ENCODE measurements around the gene SLC24A3. TPM values are rescaled to one million over a fixed set of nuclear protein-coding genes. Genes with fewer than 3 reads are reported as not detected.

The SLC24A3 gene
- total RNA-seq, 1 donor from 2014 or later: not detected

- Mint-ChIP-seq H3K4me1 (no peaks in the 10 kb centered on the region), H3K4me3 (no peak overlapping the region), H3K27ac (no peak overlapping the region), H3K9me3 (peaks cover 5% of the 10 kb centered on the region), H3K27me3 (peaks cover 4% of the 10 kb centered on the region), H3K36me3 (ENCODE audit: low read depth) (no peaks in the 10 kb centered on the region)
- ATAC-seq (ENCODE audit: low read depth): no peak
- POLR2A ChIA-PET: no interaction called here
- intact Hi-C loops (cut with micrococcal nuclease): no loop called here
- TF ChIP-seq CTCF (IDR thresholded peaks at IDR 0.05): no peak
- no peak for DNase-seq
- CTCF ChIA-PET: no interaction called here
These were observed 10.1 kb downstream of the SLC24A3 start for GRCh38 chr20:19222520-19223040.

- Mint-ChIP-seq H3K27me3 (peaks cover 2% of the 10 kb centered on the region), H3K27ac (no peak overlapping the region), H3K36me3 (ENCODE audit: low read depth) (no peaks in the 10 kb centered on the region), H3K9me3 (peaks cover 5% of the 10 kb centered on the region), H3K4me3 (no peak overlapping the region), H3K4me1 (no peaks in the 10 kb centered on the region)
- intact Hi-C loops (cut with micrococcal nuclease): no loop called here
- DNase-seq (no peak), ATAC-seq (ENCODE audit: low read depth) (no peak)
- POLR2A ChIA-PET: no interaction called here
- no peak for TF ChIP-seq CTCF (IDR thresholded peaks at IDR 0.05)
- CTCF ChIA-PET: no interaction called here
These were observed 11.2 kb downstream of the SLC24A3 start for GRCh38 chr20:19223640-19224039.

GRCh38 chr20:19231359-19232035 lies 19.1 kb downstream of the SLC24A3 start:
- Mint-ChIP-seq H3K4me1 (no peaks in the 10 kb centered on the region), H3K27ac (no peak overlapping the region), H3K27me3 (peaks cover 19% of the 10 kb centered on the region), H3K9me3 (no peaks in the 10 kb centered on the region), H3K36me3 (ENCODE audit: low read depth) (no peaks in the 10 kb centered on the region), H3K4me3 (no peak overlapping the region)
- ATAC-seq (ENCODE audit: low read depth) (no peak), DNase-seq (no peak)
- no peak for TF ChIP-seq CTCF (IDR thresholded peaks at IDR 0.05)
- CTCF ChIA-PET: no interaction called here
- intact Hi-C loops (cut with micrococcal nuclease): no loop called here
- POLR2A ChIA-PET: no interaction called here

- Mint-ChIP-seq H3K4me1 (no peaks in the 10 kb centered on the region), H3K36me3 (ENCODE audit: low read depth) (no peaks in the 10 kb centered on the region), H3K27me3 (peaks cover 22% of the 10 kb centered on the region), H3K4me3 (no peak overlapping the region), H3K9me3 (no peaks in the 10 kb centered on the region), H3K27ac (no peak overlapping the region)
- ATAC-seq (ENCODE audit: low read depth) (no peak), DNase-seq (no peak)
- intact Hi-C loops (cut with micrococcal nuclease): no loop called here
- POLR2A ChIA-PET: no interaction called here
- CTCF ChIA-PET: no interaction called here
- no peak for TF ChIP-seq CTCF (IDR thresholded peaks at IDR 0.05)
These were observed 20.8 kb downstream of the SLC24A3 start for GRCh38 chr20:19232997-19233794.

GRCh38 chr20:19236371-19237055 lies 24.1 kb downstream of the SLC24A3 start:
- no peak overlapping the region for H3K27ac Mint-ChIP-seq
- intact Hi-C loops (cut with micrococcal nuclease): no loop called here
- H3K36me3 Mint-ChIP-seq (ENCODE audit: low read depth): no peaks in the 10 kb centered on the region
- no peak for TF ChIP-seq CTCF (IDR thresholded peaks at IDR 0.05)
- no peak for ATAC-seq (ENCODE audit: low read depth)
- H3K4me1 Mint-ChIP-seq: no peaks in the 10 kb centered on the region
- no peak for DNase-seq
- CTCF ChIA-PET: no interaction called here
- H3K27me3 Mint-ChIP-seq: peaks cover 17% of the 10 kb centered on the region
- H3K4me3 Mint-ChIP-seq: no peak overlapping the region
- H3K9me3 Mint-ChIP-seq: no peaks in the 10 kb centered on the region
- POLR2A ChIA-PET: no interaction called here
